Measurements from ENCODE around the gene ZBTB2.

ZBTB2 gene

DNA sequence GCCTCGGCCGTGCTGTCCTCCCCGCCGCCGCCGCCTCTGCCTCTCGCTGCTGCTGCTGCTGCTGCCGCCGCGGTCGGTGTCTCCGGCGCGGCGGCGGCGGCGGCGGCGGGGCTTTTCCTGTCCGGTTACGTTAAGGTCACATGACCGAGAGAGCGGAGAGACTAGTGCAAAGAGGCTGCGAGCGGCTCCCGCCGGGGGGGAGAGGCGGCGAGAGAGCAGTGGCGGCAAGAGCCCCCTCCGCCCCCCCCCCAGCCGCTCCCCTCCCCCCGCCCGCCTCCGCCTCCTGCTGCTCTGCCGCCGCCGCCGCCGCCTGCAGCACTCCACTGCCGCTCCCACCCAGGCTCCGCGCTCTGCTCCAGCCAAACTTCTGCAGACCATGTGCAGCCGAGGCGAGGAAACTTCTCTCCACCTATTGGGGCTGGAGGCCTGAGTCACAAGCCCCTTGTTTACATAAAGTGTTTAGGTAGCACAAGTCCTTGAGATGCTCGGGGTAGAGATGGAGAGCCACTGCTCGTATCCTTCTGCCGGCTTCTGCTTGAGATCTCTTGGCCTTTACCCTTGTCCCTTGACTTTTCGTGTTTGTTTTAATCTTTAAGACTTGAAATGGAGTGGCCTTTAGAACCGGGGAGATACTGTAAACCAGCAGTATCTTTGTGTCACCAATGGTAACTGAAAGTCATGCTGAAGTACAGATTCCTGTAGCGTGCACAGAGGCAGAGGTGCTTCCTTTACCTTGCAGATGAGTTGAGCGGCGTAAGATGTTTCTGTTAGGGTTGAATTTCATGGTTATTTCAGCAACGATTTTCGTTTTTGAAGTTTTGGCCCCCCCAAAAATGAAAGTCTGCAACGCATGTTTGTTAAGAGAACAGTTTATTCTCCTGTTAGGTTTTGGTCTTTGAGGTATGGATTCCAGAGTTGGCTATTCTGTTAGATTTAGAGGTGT lies at the start of gene ZBTB2:
Gene ZBTB2 (minus strand): TSS at position 89 of the 943 bp plus-strand sequence. CDS start 17,922 bp downstream, outside the sequence.
- ATAC-seq, result peak; percentile 24

DNA sequence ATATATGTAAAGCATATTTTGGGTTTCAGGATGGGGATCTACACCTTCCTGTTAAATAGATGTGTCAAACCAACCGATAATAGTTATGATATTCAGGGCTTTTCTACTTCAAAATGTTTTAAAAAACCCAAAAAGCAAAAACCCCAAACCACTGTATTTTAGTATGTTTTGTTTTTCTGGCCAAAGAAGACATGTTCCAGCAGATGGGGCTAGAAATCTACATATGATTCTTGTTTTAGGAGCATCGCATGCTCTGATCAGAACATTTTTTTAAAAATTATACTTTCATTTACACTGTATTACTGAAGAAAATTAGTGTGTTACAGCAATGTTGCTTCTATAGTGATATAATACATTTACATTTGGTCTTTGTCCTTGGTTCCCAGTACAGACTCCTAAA lies 49.6 kb upstream of the ZBTB2 start:
- no peak for ATAC-seq
- TF ChIP-seq CSDC2 (CRISPR knock-in tag; IDR thresholded peaks at IDR 0.05) (no peak), ZNF565 (CRISPR knock-in tag; conservative IDR thresholded peaks at IDR 0.05; ENCODE audit: low read depth) (no peak), ZNF8 (CRISPR knock-in tag; IDR thresholded peaks at IDR 0.05) (no peak), ZFP3 (CRISPR knock-in tag; IDR thresholded peaks at IDR 0.05) (no peak)

More for the DNA sequence above, at the start of gene ZBTB2:
- TF ChIP-seq PPARA (CRISPR knock-in tag; IDR thresholded peaks at IDR 0.05; ENCODE audit: borderline replicate concordance), result no peak
- no peak for TF ChIP-seq ZC3H10 (CRISPR knock-in tag; IDR thresholded peaks at IDR 0.05)
- TF ChIP-seq ZFP30 (CRISPR knock-in tag; IDR thresholded peaks at IDR 0.05), result no peak
- no peak for TF ChIP-seq RARB (CRISPR knock-in tag; IDR thresholded peaks at IDR 0.05)
- TF ChIP-seq OSR1 (CRISPR knock-in tag; IDR thresholded peaks at IDR 0.05), result no peak

GRCh38 chr6:151440498-151440897 lies 49.1 kb upstream of the ZBTB2 start:
- no peak for ATAC-seq
- TF ChIP-seq, protein P1, sequence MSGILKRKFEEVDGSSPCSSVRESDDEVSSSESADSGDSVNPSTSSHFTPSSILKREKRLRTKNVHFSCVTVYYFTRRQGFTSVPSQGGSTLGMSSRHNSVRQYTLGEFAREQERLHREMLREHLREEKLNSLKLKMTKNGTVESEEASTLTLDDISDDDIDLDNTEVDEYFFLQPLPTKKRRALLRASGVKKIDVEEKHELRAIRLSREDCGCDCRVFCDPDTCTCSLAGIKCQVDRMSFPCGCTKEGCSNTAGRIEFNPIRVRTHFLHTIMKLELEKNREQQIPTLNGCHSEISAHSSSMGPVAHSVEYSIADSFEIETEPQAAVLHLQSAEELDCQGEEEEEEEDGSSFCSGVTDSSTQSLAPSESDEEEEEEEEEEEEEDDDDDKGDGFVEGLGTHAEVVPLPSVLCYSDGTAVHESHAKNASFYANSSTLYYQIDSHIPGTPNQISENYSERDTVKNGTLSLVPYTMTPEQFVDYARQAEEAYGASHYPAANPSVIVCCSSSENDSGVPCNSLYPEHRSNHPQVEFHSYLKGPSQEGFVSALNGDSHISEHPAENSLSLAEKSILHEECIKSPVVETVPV (CRISPR knock-in tag; IDR thresholded peaks at IDR 0.05), result no peak
- TF ChIP-seq ESRRG (CRISPR knock-in tag; IDR thresholded peaks at IDR 0.05), result no peak
- TF ChIP-seq ZNF565 (CRISPR knock-in tag; conservative IDR thresholded peaks at IDR 0.05; ENCODE audit: low read depth), result no peak
- TF ChIP-seq ZFP3 (CRISPR knock-in tag; IDR thresholded peaks at IDR 0.05), result no peak
- TF ChIP-seq OSR1 (CRISPR knock-in tag; IDR thresholded peaks at IDR 0.05), result no peak
- no peak for TF ChIP-seq ZC3H10 (CRISPR knock-in tag; IDR thresholded peaks at IDR 0.05)
- no peak for TF ChIP-seq TOX (CRISPR knock-in tag; IDR thresholded peaks at IDR 0.05; ENCODE audit: borderline replicate concordance)
- TF ChIP-seq, protein P2, sequence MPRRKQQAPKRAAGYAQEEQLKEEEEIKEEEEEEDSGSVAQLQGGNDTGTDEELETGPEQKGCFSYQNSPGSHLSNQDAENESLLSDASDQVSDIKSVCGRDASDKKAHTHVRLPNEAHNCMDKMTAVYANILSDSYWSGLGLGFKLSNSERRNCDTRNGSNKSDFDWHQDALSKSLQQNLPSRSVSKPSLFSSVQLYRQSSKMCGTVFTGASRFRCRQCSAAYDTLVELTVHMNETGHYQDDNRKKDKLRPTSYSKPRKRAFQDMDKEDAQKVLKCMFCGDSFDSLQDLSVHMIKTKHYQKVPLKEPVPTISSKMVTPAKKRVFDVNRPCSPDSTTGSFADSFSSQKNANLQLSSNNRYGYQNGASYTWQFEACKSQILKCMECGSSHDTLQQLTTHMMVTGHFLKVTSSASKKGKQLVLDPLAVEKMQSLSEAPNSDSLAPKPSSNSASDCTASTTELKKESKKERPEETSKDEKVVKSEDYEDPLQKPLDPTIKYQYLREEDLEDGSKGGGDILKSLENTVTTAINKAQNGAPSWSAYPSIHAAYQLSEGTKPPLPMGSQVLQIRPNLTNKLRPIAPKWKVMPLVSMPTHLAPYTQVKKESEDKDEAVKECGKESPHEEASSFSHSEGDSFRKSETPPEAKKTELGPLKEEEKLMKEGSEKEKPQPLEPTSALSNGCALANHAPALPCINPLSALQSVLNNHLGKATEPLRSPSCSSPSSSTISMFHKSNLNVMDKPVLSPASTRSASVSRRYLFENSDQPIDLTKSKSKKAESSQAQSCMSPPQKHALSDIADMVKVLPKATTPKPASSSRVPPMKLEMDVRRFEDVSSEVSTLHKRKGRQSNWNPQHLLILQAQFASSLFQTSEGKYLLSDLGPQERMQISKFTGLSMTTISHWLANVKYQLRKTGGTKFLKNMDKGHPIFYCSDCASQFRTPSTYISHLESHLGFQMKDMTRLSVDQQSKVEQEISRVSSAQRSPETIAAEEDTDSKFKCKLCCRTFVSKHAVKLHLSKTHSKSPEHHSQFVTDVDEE (CRISPR knock-in tag; IDR thresholded peaks at IDR 0.05), result no peak
- no peak for TF ChIP-seq ARNTL (CRISPR knock-in tag; IDR thresholded peaks at IDR 0.05; ENCODE audit: borderline replicate concordance, low read depth)
- TF ChIP-seq ZNF8 (CRISPR knock-in tag; IDR thresholded peaks at IDR 0.05), result no peak
- TF ChIP-seq PPARA (CRISPR knock-in tag; IDR thresholded peaks at IDR 0.05; ENCODE audit: borderline replicate concordance), result no peak
- TF ChIP-seq ZNF70 (CRISPR knock-in tag; IDR thresholded peaks at IDR 0.05), result no peak
- no peak for TF ChIP-seq BACH2 (CRISPR knock-in tag; IDR thresholded peaks at IDR 0.05; ENCODE audit: borderline replicate concordance)
- TF ChIP-seq CSDC2 (CRISPR knock-in tag; IDR thresholded peaks at IDR 0.05), result no peak
- TF ChIP-seq GLIS3 (CRISPR knock-in tag; IDR thresholded peaks at IDR 0.05), result no peak

DNA sequence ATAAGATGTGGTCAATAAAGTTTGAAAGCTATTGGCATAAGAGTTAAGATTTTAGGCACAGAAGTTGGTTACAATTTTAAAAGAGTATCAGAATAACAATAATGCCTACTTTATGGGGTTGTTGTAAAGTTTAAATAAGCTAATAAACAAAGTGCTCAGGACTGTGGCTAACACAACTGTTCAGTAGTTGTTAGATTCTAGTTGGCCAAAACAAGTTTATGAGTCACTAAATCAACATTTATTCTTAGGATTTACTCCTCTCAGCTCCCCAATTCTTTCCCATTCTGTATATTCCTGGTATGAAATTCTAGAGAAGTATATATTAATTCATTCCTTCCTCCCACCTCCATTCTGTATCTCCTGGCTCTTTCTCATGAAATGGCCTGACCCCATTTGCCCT lies 46.0 kb upstream of the ZBTB2 start:
- 0 out of 3 replicates have a peak, but pooled peaks have one; percentile 23 for ATAC-seq
- no peak for TF ChIP-seq TOX (CRISPR knock-in tag; IDR thresholded peaks at IDR 0.05; ENCODE audit: borderline replicate concordance)
- TF ChIP-seq TCF4 (CRISPR knock-in tag; IDR thresholded peaks at IDR 0.05; ENCODE audit: borderline replicate concordance), result no peak
- TF ChIP-seq PPARA (CRISPR knock-in tag; IDR thresholded peaks at IDR 0.05; ENCODE audit: borderline replicate concordance), result no peak
- no peak for TF ChIP-seq RARB (CRISPR knock-in tag; IDR thresholded peaks at IDR 0.05)
- no peak for TF ChIP-seq ZFP30 (CRISPR knock-in tag; IDR thresholded peaks at IDR 0.05)
- TF ChIP-seq, protein P1 (CRISPR knock-in tag; IDR thresholded peaks at IDR 0.05), result no peak
- TF ChIP-seq POU6F1 (CRISPR knock-in tag; IDR thresholded peaks at IDR 0.05; ENCODE audit: borderline replicate concordance, low read depth), result no peak
- no peak for TF ChIP-seq ZC3H10 (CRISPR knock-in tag; IDR thresholded peaks at IDR 0.05)
- TF ChIP-seq ZNF8 (CRISPR knock-in tag; IDR thresholded peaks at IDR 0.05), result no peak
- no peak for TF ChIP-seq CREB5 (CRISPR knock-in tag; IDR thresholded peaks at IDR 0.05; ENCODE audit: low read depth)
- no peak for TF ChIP-seq ARNTL (CRISPR knock-in tag; IDR thresholded peaks at IDR 0.05; ENCODE audit: borderline replicate concordance, low read depth)
- TF ChIP-seq CSDC2 (CRISPR knock-in tag; IDR thresholded peaks at IDR 0.05), result no peak
- TF ChIP-seq ISL1 (CRISPR knock-in tag; IDR thresholded peaks at IDR 0.05), result no peak
- TF ChIP-seq ZNF70 (CRISPR knock-in tag; IDR thresholded peaks at IDR 0.05), result no peak
- TF ChIP-seq ZFP3 (CRISPR knock-in tag; IDR thresholded peaks at IDR 0.05), result no peak
- no peak for TF ChIP-seq ESRRG (CRISPR knock-in tag; IDR thresholded peaks at IDR 0.05)
- TF ChIP-seq, protein P2 (CRISPR knock-in tag; IDR thresholded peaks at IDR 0.05), result no peak
- no peak for TF ChIP-seq GLIS3 (CRISPR knock-in tag; IDR thresholded peaks at IDR 0.05)

All from SK-N-SH treated with all-trans-retinoic acid at 6 μM for 48 hours (cell line).